ENCODE measurements around the gene TBL1X. TPM values are rescaled to one million over a fixed set of nuclear protein-coding genes. Genes with fewer than 3 reads are reported as not detected.

TBL1X gene
- total and polyA plus RNA-seq, 2 of the 13 experiments (the other 11 are each of a cell fraction or from before 2014, with no cell fraction given) = 17.6 to 19.9 TPM

GRCh38 chrX:9538544-9539045 lies 73.7 kb downstream of the TBL1X start (continued):
- no peak for TF ChIP-seq ZNF597 (CRISPR knock-in tag; IDR thresholded peaks at IDR 0.05)
- peak; percentile 61; the same call in 1 of the 2 replicates for TF ChIP-seq FOXP4 (CRISPR knock-in tag; IDR thresholded peaks at IDR 0.05)
- TF ChIP-seq, protein P1, sequence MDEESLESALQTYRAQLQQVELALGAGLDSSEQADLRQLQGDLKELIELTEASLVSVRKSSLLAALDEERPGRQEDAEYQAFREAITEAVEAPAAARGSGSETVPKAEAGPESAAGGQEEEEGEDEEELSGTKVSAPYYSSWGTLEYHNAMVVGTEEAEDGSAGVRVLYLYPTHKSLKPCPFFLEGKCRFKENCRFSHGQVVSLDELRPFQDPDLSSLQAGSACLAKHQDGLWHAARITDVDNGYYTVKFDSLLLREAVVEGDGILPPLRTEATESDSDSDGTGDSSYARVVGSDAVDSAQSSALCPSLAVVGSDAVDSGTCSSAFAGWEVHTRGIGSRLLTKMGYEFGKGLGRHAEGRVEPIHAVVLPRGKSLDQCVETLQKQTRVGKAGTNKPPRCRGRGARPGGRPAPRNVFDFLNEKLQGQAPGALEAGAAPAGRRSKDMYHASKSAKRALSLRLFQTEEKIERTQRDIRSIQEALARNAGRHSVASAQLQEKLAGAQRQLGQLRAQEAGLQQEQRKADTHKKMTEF (CRISPR knock-in tag; IDR thresholded peaks at IDR 0.05) = 0 out of 2 replicates have a peak, but pooled peaks have one; percentile 27
- TF ChIP-seq NR2F6 (IDR thresholded peaks at IDR 0.05) = 0 out of 2 replicates have a peak, but pooled peaks have one; percentile 21
- TF ChIP-seq NR2F6 (CRISPR knock-in tag; IDR thresholded peaks at IDR 0.05) = no peak; the same call in 1 of the 2 replicates
- 0 out of 2 replicates have a peak, but pooled peaks have one; percentile 45 for TF ChIP-seq RCOR2 (CRISPR knock-in tag; IDR thresholded peaks at IDR 0.05)
- TF ChIP-seq ISL2 (CRISPR knock-in tag; IDR thresholded peaks at IDR 0.05) = 0 out of 2 replicates have a peak, but pooled peaks have one; percentile 34
- no peak for TF ChIP-seq RORA (CRISPR knock-in tag; IDR thresholded peaks at IDR 0.05)
- TF ChIP-seq ZNF20 (CRISPR knock-in tag; IDR thresholded peaks at IDR 0.05) = no peak
- TF ChIP-seq SOX6 (IDR thresholded peaks at IDR 0.05) = no peak
- 0 out of 2 replicates have a peak, but pooled peaks have one; percentile 34 for TF ChIP-seq SOX6 (CRISPR knock-in tag; IDR thresholded peaks at IDR 0.05)
- peak; percentile 64 for TF ChIP-seq SALL1 (CRISPR knock-in tag; IDR thresholded peaks at IDR 0.05)
- TF ChIP-seq NCOA2 (CRISPR knock-in tag; IDR thresholded peaks at IDR 0.05) = peak; percentile 60; the same call in 1 of the 2 replicates
- no peak for TF ChIP-seq PREB (CRISPR knock-in tag; IDR thresholded peaks at IDR 0.05)
- peak; percentile 14 for TF ChIP-seq TEAD3 (CRISPR knock-in tag; optimal IDR thresholded peaks at IDR 0.05; ENCODE audit: borderline replicate concordance)
- TF ChIP-seq, protein P2, sequence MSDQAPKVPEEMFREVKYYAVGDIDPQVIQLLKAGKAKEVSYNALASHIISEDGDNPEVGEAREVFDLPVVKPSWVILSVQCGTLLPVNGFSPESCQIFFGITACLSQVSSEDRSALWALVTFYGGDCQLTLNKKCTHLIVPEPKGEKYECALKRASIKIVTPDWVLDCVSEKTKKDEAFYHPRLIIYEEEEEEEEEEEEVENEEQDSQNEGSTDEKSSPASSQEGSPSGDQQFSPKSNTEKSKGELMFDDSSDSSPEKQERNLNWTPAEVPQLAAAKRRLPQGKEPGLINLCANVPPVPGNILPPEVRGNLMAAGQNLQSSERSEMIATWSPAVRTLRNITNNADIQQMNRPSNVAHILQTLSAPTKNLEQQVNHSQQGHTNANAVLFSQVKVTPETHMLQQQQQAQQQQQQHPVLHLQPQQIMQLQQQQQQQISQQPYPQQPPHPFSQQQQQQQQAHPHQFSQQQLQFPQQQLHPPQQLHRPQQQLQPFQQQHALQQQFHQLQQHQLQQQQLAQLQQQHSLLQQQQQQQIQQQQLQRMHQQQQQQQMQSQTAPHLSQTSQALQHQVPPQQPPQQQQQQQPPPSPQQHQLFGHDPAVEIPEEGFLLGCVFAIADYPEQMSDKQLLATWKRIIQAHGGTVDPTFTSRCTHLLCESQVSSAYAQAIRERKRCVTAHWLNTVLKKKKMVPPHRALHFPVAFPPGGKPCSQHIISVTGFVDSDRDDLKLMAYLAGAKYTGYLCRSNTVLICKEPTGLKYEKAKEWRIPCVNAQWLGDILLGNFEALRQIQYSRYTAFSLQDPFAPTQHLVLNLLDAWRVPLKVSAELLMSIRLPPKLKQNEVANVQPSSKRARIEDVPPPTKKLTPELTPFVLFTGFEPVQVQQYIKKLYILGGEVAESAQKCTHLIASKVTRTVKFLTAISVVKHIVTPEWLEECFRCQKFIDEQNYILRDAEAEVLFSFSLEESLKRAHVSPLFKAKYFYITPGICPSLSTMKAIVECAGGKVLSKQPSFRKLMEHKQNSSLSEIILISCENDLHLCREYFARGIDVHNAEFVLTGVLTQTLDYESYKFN (CRISPR knock-in tag; conservative IDR thresholded peaks at IDR 0.05) = peak; percentile 74
- no peak for TF ChIP-seq KDM2A (CRISPR knock-in tag; IDR thresholded peaks at IDR 0.05; ENCODE audit: borderline replicate concordance, low read depth)
- TF ChIP-seq ZNF337 (CRISPR knock-in tag; IDR thresholded peaks at IDR 0.05; ENCODE audit: borderline replicate concordance, low read depth) = no peak
- 0 out of 2 replicates have a peak, but pooled peaks have one; percentile 32 for TF ChIP-seq HNRNPL (IDR thresholded peaks at IDR 0.05; ENCODE audit: low read depth, low read length)
- TF ChIP-seq RNF2 (conservative IDR thresholded peaks at IDR 0.05; ENCODE audit: low read depth) = no peak
- peak; percentile 39 for TF ChIP-seq MED8 (CRISPR knock-in tag; IDR thresholded peaks at IDR 0.05; ENCODE audit: insufficient replicate concordance)
- no peak for TF ChIP-seq ZFAT (CRISPR knock-in tag; conservative IDR thresholded peaks at IDR 0.05)
